Midbrain (tissue), 1 donor: ENCODE measurements around the gene KDM6A.
"Not testable (repeated sequence)": the region's sequence is repeated elsewhere in the genome, so short reads cannot be mapped to it uniquely, and the experiment has no call there.

Experiments used
- DNase-seq: peaks from one replicate; lab custom pipeline; 2025; lab: John Stamatoyannopoulos, UW

The KDM6A gene

DNA sequence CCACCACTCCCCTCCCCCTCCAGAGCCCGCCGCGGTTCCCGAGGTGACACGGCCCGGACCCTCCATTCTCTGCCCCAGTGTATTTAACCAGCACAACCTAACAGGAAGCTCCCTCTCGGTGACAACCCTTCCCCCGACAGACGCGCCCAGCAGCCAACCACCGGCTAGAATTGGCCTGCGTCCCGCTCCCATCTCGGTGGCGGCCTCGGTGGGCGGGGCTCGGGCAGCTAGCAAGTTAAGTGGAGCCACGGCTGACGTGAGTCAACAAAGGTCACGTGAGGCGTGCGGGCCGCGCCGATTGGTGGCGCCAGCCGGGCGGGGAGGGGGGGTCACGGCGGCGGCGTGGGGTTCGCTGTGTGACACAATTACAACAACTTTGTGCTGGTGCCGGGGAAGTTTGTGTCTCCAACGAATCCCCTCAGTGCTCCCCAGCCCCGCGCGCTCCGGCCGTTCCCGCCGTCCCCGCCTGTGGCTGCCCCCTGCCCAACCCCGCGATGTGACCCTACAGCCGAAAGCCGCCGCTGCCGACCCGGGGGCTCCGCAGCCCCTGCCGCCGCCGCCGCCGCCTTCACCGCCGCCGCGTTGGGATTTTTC lies at the start of gene KDM6A:
Gene KDM6A (plus strand): TSS at position 368 of the 594 bp plus-strand sequence. CDS start 364 bp downstream, outside the sequence.
- DNase-seq, result peak; percentile 98

DNA sequence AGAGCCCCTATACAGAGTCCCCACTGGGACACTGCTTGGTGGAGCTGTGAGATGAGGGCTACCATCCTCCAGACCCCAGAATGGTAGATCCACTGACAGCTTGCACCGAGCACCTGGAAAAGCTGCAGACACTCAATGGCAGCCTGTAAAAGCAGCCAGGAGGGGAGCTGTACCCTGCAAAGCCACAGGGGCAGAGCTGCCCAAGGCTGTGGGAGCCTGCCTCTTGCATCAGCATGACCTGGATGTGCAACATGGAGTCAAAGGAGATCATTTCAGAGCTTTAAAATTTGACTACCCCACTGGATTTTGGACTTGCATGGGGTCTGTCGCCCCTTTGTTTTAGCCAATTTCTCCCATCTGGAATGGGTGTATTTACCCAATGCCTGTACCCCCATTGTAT lies 49.8 kb upstream of the KDM6A start:
- not testable (repeated sequence) for DNase-seq

DNA sequence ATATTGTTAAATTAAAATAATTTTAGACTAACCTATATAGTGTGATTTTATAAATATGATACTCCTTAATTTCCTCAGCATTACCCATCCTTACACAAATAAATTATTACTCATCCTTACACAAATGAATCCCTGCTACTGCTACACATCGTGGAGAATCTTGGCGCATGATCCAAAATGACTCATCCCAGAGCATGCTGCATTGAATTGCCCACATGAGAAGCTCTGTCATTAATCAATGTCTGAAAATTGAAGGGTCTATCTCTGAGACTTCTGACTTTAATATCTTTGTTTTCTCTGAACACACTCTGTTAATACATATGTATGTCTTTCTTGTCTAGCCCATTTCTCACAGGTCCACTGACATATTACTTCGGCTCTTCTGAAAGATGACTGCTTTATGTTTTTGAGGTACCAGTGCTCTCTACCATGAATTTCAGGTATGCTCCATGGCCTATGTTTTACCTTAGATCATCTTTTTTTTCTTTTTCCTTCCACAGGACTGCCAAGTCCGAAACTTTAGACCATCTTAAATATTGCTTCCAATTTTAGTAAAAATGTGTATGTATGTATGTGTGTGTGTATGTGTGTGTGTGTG lies 44.9 kb upstream of the KDM6A start:
- DNase-seq, result no peak

DNA sequence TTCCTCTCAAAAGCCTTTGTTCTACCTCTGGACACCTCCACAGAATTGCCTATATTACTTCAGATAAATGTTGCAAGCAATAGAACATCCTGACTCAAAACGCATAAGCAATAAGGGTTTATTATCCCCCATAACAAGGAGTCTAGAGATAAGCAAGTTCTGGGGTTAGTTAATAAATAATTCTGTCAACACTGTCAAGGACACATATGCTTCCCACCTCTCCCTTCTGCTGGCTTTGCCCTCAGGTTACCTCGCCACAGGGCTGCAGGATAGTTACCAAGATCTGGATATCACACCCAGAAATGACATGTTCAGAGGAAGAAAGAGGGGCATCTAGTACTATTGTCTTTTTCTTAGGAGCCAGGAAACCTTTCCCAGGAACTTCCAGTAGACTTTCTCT lies 43.2 kb upstream of the KDM6A start:
- DNase-seq, result no peak

DNA sequence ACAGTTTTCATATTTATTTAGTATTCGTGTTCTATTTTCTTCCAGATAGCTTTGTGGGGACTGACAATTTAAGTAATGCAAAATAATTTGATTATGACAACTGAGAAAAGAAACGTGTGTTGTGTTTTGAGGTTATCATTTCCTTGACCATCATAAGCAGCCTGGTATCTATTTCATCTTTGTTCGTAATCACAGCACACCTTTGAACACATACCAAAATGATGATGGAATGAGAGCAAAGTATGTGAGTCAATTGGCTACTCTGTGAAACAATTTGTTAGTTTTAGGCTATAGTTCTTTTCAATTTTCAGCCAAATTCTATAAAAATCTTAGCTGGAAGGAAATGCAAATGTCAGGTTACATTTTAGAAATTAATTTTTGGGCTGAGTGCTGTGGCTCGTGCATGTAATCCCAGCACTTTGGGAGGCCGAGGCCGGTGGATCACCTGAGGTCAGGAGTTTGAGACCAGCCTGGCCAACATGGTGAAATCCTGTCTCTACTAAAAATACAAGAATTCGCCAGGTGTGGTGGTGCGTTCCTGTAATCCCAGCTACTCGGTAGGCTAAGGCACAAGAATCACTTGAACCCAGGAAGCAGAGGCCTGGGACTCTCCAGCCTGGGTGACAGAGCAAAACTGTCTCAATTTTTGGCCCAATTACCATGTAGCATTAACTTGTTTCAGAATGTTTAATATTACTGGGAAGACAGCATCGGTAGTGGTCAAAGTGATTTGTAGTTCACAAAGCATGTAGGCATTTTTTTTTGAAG lies 30.3 kb upstream of the KDM6A start:
- DNase-seq, result no peak

DNA sequence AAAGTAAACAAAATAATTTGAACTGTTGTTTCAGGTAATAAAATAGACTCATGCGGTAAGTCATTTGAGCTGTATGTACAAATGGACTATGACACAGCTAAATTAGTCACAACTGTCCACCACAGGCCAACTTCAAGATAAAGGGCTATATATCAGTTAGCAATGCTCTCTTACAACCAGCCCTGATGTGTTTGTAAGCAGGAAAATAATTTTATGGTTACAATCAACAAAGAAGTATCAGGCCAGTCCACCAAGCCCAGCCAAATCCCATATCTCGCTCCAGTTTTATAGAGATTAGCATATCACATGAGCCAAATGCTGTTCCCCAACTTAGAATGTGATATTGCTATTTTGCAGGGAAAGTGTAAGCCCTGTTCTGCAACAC lies 29.7 kb upstream of the KDM6A start:
- DNase-seq, result no peak

DNA sequence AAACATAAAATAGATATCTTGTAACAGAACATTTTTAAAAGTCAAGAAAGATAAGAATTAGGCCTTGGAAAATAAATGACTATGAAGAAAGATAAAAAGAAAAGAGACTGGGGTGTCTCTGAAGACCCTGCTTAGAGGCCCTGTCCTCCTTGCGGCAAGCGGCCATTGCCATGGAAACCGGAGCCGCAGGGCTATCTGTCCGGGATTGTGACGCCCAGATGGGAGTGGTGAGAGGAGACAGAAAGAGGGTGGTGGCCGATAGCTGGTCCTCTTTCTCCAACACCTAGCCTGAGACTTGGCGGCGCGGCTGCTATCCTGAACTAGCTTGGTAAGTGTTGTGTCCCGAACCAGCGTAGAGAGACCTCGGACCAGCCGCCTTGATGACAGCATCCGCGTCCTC lies 29.2 kb upstream of the KDM6A start, which contains the start of gene DUSP21:
Gene DUSP21 (plus strand): TSS at position 269 of the 400 bp plus-strand sequence. CDS start 112 bp downstream, at position 381.
- DNase-seq, result no peak

DNA sequence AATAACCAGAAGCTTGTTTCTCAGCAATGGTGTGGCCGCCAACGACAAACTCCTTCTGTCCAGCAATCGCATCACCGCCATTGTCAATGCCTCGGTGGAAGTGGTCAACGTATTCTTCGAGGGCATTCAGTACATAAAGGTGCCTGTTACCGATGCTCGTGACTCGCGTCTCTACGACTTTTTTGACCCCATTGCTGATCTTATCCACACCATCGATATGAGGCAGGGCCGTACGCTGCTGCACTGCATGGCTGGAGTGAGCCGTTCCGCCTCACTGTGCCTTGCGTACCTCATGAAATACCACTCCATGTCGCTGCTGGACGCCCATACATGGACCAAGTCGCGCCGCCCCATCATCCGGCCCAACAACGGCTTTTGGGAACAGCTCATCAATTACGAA lies 28.8 kb upstream of the KDM6A start:
- DNase-seq, result no peak

DNA sequence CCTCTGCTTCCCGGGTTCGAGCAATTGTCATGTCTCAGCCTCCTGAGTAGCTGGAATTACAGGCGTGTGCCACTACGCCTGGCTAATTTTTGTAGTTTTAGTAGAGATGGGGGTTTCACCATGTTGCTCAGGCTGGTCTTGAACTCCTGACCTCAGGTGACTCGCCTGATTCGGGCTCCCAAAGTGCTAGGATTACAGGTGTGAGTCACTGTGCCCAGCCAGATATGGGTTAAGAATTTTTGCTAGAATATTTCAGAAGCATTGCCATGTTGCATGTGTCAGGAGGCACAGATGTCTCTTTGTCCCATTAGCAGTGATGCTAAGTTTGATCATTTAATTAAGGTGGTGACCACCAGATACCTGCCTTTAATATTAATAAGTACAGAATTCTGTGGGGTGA lies 22.1 kb upstream of the KDM6A start:
- DNase-seq, result not testable (repeated sequence)

DNA sequence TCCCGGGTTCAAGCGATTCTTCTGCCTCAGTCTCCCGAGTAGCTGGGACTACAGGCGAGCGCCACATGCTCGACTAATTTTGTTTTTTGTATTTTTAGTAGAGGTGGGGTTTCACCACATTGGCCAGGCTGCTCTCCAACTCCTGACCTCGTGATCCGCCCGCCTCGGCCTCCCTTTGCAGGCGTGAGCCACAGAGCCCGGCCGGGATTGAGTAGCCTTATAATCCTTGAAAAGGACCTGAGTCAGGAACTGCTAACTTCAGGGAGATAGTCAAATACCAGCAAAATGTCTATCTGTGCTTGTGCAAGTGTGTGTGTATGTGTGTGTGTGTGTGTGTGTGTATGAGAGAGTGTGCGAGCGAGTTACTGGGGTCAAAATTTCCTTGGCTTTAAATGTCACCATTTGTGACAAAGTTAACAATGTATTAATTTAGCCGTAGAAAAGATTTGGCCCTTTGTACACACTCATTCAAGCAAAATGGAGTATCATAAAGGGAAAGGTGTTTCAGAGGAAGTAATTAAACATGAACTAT lies 1.8 kb upstream of the KDM6A start:
- DNase-seq, result no peak

DNA sequence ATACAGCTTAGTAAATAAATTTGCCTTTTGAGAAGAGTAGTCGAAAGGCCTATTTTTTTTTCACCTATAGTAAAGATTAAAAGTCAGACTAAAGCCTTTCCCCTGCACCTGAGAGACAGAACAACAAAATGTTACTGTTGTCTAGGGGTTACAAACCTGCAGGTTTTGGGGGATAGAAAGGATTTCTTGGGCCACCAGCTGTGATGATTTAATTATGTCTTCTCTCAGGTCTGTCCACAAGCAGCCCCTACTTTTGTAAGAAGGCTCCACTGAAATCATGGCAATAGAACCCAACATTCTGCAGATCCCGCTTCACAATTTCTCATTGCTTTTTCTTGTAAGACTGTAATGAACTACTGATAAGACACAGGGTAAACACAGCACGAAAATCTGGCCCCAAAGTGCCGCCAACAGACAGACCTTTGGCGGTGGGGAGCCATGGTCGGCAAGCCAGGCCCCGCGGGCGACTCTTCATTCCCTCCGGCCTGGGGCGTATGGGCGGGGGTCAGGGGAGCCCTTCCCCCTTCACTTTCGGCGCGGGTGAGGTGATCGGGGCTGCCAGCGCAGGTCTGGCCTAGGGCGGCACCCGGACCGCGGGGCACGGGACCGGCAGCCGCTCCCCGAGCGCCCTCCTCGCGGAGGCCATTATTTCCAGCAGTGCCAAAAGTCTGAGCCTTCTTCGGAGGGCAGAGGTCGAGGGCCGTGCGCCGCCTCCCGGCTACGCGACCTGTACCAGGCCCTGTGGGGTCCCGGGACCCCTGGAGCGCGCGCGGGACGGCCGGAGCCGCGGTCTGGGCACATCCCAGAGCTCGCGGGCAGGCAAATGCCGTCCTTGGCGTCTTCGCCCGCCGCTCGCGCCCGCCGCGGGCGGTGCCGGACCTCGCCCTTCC lies 812 bp upstream of the KDM6A start:
- peak; percentile 60 for DNase-seq

DNA sequence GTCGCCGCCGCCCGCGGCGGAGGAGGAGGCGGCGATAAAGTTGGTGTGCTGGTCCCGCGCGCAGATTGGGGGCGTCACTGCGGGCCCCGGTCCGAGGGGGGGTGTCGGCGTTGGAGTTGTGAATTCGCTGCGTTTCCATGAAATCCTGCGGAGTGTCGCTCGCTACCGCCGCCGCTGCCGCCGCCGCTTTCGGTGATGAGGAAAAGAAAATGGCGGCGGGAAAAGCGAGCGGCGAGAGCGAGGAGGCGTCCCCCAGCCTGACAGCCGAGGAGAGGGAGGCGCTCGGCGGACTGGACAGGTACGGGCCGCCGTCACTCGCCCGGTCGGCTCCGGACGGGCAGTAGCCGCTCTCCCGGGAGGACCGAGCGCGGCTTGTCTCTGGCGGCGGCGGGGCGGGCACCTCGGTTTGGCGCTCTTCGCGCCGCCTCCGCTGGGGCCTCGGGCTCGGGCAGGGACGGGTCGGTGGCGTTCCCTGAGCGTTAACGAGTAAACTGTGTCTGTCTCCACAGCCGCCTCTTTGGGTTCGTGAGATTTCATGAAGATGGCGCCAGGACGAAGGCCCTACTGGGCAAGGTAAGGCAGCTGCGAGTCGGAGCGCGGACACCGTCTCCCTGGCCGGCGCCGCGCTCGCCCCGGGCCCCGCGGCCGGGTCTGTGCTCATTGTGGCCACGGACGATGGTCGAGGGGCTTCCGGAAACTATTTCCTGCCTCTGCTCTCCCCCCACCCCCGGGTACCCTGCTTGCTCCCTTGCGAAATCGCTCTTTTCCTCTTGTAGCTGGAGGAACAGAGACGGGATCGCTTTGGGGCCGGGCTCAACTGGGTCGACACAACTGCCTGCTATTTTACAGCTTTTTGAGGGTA lies 658 bp downstream of the KDM6A start:
- peak; percentile 66 for DNase-seq

DNA sequence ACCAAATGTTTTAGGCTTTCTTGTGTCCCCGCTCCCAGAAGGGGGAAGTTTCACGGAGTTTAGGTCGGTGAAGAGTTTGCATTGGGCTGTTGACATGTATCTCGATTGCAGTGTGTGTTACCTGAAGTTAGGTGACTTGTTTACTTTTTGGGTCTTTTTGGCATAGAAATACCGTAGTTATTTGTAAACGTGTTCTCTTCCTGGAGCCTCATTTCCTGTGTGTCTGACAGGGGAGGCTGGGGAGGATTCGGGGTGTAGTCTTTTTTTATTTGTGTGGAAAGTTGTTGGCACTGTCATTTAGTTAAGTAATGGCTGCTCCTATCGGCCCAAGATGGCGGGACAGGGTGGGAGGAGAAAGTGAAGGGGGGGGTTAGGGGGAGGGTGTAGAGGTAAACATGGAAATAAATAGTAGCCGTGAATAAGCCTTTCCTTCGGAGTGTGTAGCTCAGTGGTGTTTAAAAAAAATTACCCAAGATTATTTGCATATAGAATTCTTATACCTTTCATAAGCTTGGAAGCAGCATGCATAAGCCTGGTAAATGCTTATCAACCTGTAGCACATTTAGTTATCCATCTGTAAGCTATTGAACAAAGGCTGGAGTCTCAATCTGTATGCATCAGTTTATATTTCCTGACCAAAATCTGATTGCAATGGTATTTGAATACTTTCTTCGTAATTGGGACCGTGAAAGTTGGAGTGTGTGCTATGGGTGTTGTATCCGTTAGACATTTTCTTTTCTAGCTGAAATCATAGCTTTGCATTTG lies 1.6 kb downstream of the KDM6A start:
- peak; percentile 41 for DNase-seq

DNA sequence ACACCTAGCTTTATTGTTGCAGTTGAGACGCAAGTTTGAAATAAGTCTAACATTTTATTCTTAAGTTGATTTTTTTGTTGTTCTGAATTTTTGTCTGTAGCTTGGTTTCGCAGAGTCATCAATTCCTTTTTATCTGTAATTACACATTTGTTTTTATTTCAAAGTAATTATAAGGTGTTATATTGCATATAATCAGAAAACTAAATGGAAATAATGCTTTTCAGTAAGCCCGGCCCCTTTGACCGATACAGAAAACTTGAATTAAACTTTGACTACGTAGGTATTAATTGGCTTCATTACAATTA lies 2.1 kb downstream of the KDM6A start:
- no peak for DNase-seq

DNA sequence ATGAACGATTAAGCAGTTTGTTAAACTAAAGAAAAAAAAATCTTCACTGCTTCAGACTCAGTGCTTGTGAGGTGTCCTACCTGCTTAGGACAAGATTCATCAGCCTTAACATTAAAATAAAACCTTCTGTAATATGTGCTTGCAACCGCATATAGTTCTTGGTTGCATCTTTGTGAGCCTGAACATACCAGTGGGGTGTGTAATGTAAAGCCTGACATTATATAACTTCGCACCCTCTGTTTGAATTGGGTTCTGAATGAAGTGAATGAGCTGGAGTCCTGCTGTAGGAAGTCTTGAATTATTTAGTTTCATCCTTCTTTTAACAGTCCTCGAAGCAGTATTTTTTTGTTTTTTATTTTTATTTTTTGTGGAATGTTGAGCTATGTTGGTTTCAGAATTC lies 3.1 kb downstream of the KDM6A start:
- no peak for DNase-seq

DNA sequence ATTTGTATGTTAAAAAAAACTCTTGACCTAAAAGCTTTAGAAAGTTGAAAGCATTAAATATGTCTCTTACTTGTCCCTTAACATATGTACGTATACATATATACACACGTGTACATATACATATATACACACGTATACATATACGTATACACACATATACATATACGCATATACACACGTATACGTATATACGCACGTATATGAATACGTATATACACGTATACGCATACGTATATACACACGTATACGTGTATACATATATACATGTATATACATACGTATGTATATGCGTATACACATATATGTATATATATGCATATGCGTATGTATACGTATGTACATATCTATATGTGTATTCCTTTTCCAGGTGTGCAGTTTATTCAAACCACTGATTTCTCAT lies 3.8 kb downstream of the KDM6A start:
- DNase-seq, result no peak

DNA sequence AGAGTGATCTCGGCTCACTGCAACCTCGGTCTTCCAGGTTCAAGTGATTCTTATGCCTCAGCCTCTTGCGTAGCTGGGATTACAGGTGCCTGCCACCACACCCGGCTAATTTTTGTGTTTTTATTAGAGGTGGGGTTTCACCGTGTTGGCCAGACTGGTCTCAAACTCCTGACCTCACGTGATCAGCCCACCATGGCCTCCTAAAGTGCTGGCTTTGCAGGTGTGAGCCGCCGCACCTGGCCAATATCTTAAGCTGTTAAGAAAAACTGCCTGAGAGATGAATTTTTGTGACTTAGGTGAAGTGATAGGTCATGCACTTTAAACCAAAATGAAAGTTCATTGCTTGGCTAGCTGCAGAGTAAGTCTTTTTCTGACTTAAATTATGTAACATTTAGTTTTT lies 5.8 kb downstream of the KDM6A start:
- DNase-seq, result no peak

DNA sequence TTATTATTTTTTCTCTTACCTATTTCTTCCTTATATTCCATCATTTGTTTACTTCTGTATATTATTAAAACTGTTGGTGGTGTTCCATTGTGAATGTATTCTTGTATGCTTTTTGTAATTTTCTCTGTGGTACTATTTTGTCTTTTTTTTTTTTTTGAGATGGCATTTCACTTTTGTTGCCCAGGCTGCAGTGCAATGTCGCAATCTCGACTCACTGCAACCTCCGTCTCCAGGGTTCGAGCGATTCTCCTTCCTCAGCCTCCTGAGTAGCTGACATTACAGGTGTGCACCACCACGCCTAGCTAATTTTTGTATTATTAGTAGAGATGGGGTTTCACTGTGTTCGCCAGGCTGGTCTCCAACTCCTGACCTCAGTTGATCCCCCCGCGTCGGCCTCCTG lies 8.6 kb downstream of the KDM6A start:
- no peak for DNase-seq

DNA sequence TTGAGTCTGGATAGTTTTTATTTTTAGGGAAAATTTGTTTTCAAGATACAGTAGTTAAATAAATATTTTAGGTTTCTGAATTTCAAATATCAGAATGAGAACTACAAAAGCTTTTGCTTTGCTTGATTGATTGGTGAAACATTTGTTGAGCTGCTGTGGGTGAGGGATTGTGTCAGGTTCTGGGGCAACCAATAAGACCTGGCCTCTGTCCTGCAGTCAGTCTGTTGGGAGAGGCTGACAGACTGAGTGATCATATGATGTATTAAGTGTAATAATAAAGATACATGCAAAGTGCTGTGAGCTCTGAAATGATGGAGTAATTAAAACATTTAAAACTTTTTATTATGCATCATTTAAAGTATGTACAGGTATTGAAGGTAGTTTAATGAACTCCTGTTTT lies 9.6 kb downstream of the KDM6A start:
- no peak for DNase-seq

DNA sequence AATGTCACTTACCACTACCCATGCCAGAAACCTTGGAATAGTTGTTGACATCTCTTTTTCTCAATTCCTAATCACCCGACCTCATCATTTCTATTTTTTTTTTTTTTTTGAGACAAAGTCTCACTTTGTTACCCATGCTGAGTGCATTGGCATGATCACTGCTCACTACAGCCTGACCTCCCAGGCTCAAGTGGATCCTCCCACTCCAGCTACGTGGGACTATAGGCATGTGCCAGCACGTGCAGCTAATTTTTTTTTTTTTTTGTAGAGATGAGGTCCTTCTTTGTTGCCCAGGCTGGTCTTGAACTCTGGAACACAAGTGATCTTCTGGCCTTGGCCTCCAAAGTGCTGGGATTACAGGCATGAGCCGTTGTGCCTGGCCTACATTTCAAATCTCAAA lies 12.0 kb downstream of the KDM6A start:
- DNase-seq, result no peak

DNA sequence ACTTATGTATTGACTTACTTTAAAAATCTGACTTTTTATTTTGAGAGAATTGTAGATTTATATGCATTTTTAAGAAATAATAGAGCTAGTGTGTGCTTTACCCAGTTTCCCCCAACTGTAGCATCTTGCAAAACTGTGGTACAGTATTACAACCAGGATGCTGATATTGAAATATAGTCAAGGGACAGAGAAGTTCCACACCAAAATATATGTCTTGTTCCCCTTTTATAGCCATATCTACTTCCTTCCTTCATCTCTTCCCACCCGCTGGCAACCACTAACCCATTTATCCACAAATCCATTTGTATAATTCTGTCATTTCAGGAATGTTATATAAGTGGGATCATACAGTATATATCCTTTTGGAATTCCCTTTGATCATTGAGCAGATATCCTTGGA lies 16.8 kb downstream of the KDM6A start:
- no peak for DNase-seq
